ENCODE results near the gene ZCCHC24.

DNA sequence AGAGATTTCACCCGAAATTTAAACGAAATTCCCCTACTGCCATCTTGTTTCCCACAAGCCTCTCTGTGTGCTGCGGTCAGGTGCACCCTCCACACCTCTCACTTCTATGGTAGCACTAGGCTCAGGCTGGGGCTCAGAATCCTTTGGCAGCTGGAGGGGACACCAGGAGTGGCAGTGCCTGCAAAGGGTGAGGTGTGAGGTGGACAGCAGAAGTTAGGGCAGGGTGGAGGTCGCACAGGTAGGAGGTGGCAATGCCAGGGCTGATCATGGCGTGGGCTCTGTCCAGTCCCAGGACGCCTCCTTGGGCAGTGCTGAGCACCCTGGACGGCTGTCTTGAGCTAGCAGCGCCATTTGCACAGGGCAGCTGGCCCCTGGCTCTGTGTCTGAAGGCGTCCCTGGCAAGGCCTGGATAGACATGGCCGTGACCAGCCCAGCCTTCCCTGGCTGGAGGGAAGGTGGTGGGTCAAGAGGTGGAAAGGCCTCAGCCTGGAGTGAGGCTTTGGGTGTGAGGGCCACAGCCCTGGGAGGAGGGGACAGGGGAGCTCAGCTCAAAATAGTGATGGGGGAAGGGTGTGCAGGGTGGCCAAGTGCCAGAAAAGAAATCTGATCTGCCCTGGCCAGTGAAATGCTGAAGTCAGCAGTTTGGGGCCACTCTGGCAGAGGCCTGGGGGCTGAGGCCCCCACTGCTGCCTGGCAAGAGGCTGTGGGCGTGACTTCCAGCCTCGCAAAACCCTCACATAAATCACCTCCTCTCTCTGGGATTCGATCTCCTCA lies 40.0 kb downstream of the ZCCHC24 start:
- TF ChIP-seq, protein P1, sequence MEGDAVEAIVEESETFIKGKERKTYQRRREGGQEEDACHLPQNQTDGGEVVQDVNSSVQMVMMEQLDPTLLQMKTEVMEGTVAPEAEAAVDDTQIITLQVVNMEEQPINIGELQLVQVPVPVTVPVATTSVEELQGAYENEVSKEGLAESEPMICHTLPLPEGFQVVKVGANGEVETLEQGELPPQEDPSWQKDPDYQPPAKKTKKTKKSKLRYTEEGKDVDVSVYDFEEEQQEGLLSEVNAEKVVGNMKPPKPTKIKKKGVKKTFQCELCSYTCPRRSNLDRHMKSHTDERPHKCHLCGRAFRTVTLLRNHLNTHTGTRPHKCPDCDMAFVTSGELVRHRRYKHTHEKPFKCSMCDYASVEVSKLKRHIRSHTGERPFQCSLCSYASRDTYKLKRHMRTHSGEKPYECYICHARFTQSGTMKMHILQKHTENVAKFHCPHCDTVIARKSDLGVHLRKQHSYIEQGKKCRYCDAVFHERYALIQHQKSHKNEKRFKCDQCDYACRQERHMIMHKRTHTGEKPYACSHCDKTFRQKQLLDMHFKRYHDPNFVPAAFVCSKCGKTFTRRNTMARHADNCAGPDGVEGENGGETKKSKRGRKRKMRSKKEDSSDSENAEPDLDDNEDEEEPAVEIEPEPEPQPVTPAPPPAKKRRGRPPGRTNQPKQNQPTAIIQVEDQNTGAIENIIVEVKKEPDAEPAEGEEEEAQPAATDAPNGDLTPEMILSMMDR (conservative IDR thresholded peaks at IDR 0.05; ENCODE audit: low read length), result no peak
- no peak for TF ChIP-seq EZH2phosphoT487 (IDR thresholded peaks at IDR 0.05; ENCODE audit: borderline replicate concordance, low read depth, low read length)

All from OCI-LY7 (cell line).